ENCODE results near the gene REG1A.

REG1A gene

DNA sequence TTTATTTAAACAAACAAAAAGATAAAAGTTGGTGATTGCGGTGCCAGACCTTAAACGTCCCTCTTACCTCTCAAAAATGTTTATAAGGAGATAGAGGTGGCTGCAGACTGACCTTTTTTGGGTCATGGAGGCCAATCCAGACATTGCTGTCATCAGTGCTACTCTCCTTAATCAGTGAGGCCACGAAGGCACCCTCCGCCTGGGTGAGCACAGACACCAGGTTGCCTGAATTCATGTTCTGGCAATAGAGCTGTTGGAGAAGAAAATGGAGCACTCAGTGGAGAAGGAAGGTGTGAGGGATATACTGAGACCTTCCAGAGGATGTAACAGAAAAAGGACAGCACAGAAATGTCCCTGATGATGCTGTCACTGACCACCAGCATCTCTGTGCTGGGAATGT lies 34.0 kb upstream of the REG1A start:
- DNase-seq (ENCODE audit: low spot score) = no peak
- TF ChIP-seq, protein P1, sequence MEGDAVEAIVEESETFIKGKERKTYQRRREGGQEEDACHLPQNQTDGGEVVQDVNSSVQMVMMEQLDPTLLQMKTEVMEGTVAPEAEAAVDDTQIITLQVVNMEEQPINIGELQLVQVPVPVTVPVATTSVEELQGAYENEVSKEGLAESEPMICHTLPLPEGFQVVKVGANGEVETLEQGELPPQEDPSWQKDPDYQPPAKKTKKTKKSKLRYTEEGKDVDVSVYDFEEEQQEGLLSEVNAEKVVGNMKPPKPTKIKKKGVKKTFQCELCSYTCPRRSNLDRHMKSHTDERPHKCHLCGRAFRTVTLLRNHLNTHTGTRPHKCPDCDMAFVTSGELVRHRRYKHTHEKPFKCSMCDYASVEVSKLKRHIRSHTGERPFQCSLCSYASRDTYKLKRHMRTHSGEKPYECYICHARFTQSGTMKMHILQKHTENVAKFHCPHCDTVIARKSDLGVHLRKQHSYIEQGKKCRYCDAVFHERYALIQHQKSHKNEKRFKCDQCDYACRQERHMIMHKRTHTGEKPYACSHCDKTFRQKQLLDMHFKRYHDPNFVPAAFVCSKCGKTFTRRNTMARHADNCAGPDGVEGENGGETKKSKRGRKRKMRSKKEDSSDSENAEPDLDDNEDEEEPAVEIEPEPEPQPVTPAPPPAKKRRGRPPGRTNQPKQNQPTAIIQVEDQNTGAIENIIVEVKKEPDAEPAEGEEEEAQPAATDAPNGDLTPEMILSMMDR (conservative IDR thresholded peaks at IDR 0.05; ENCODE audit: low read depth) = no peak
- ChIA-PET POLR2A (ENCODE audit: low non-redundant PET) (no interaction called here), CTCF (interaction anchor here (0.7 kb wide), 1 partner anchor 1447 kb away, joined by 3 read pairs; no protein-coding TSS in a partner anchor)
- no peak overlapping the region for H3K27ac ChIP-seq

DNA sequence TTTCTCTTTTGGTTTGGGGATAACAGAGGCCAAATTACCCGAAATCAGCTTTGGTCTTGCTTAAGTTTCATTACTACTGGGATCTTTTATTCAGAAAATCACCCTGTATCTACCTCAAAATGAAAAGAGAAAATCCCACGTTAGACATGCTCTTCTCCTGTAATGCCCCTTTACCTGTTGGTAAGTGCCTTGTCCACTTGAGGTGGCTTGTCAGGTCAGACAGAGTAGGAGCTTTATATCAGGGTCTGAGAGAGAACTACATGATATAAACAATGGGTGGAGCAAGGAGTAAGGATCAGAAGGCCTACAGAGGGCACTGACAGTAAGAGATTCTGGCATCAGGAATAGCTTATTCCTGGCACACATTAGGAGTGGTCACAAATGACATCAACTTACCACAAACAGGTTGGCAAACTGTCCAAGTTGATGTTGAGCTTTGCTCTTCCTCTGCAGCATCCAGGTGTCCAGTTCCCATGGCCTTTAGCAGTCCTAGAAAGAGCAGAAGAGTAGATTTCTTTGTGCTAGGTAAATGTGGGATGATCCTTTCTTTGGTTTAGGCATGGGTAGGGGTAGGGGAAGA lies 32.4 kb upstream of the REG1A start, which contains the start of gene REG1B:
REG1B (minus strand) TSS at position 209 of the 580 bp plus-strand sequence. CDS start 381 bp downstream, outside the sequence.
- H3K27ac ChIP-seq = no peak within 1 kb of the TSS
- POLR2A ChIA-PET (ENCODE audit: low non-redundant PET) = no interaction called here
- CTCF ChIA-PET = no interaction called here

DNA sequence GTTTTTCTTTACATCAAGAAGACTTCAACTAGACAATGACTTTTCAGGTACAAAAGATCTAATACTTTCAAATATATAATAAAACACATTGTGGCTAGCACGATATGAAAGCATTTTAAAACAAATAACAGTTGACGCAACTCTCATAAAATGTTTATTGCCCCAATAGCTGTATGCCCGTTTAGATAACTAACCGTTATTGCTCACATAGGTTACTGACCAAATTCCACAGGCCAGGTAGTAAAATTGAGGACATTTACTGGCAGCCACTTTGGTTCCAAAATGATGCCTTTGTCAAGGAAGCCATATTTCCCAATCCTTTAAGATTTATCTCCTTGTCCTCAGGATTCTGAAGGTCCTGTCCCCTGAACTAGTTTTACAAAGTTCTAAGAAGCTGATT lies 29.6 kb upstream of the REG1A start:
- ChIA-PET CTCF (interaction anchor here (0.6 kb wide), 1 partner anchor 1092 kb away, joined by 3 read pairs; no protein-coding TSS in a partner anchor), POLR2A (ENCODE audit: low non-redundant PET) (no interaction called here)
- H3K27ac ChIP-seq = no peak overlapping the region
- DNase-seq (ENCODE audit: low spot score) = no peak
- TF ChIP-seq, protein P1 (conservative IDR thresholded peaks at IDR 0.05; ENCODE audit: low read depth) = no peak

More for the DNA sequence above, 32.4 kb upstream of the REG1A start, which contains the start of gene REG1B:
- DNase-seq (ENCODE audit: low spot score) = no peak
- TF ChIP-seq, protein P1 (conservative IDR thresholded peaks at IDR 0.05; ENCODE audit: low read depth) = no peak

DNA sequence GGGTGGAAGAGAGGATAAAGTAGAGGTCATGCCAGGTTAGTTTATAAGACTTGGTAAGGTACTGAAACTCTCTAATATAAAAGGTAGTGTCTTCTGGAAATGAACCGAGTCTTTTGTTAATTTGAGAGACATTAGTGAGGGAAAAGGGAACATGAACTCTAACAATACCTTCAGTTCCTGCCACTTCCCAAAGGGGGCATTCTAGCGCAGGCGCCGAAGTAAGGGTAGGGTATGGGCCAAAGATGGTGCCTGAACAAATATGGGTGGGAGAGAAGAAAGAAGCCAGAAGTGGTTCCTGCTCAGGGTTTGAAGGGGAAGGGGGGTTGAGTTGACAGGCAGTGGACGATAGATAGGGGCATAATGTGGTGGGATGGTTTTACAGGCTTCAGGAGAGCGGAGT lies 22.4 kb upstream of the REG1A start:
- POLR2A ChIA-PET (ENCODE audit: low non-redundant PET) = no interaction called here
- TF ChIP-seq, protein P1 (conservative IDR thresholded peaks at IDR 0.05; ENCODE audit: low read depth) = no peak
- H3K27ac ChIP-seq = no peak overlapping the region
- CTCF ChIA-PET = no interaction called here
- no peak for DNase-seq (ENCODE audit: low spot score)

DNA sequence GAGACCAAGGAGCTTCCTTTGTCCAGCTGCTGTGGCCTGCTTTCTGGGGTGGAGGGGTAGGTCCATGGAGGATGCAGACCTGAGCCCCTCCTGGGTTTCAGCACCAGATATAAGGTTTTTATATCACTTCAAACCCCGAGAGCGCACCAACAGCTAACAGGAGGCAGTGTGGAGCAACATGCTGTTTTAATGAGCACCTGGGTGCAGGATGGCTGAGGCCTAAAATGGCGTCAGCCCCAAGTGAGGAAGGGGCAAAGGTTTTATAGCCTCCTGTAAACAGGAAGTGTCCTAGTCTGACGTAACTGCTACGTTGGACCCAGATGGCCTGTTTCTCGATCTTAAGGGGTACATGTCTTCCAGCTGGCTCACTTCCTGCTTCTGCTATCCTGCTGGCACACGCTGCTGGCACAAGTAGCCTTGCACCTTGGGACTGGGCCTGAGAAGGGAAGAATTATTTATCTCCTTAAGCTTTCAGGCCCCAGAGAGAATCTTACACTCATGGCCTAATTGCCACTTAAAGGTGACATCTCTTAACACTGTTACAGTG lies 21.1 kb upstream of the REG1A start:
- TF ChIP-seq, protein P1 (conservative IDR thresholded peaks at IDR 0.05; ENCODE audit: low read depth) = no peak
- no peak overlapping the region for H3K27ac ChIP-seq
- ChIA-PET CTCF (no interaction called here), POLR2A (ENCODE audit: low non-redundant PET) (no interaction called here)
- DNase-seq (ENCODE audit: low spot score) = no peak

DNA sequence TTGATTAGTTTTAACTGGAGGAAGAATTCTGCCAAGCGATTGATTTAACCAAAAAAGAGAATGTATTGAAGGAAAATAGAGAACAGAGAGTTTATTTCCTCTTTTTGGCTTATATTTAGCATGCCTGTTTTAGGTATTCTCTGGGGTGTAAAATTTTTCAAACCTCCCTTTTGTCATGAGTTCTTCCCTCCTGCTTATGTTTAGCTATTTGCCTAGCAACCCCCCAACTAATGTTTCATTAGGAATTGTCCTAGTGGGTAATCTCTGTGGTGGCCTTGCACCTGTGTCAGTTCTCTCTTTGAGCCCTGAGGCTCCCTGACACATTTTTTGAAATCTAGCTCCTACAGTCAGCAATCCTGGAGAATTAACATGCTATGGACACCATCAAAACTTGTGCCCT lies 20.0 kb upstream of the REG1A start:
- ChIA-PET CTCF (no interaction called here), POLR2A (ENCODE audit: low non-redundant PET) (no interaction called here)
- DNase-seq (ENCODE audit: low spot score) = no peak
- TF ChIP-seq, protein P1 (conservative IDR thresholded peaks at IDR 0.05; ENCODE audit: low read depth) = no peak
- no peak overlapping the region for H3K27ac ChIP-seq
